Fibroblast of lung (primary cell): ENCODE data around the gene RNU6-9. TPM values are rescaled to one million over a fixed set of nuclear protein-coding genes. Genes with fewer than 3 reads are reported as not detected.
"Not testable (repeated sequence)": the region's sequence is repeated elsewhere in the genome, so short reads cannot be mapped to it uniquely, and the experiment has no call there.

ENCODE experiments used
- DNase-seq, 2 donors: peaks; one replicate each; pipeline versions ENCODE4 v3.0.0 to v3.0.0-alpha.2; 2010; ENCODE audit warnings: low read depth in 2 of 2
- H2AFZ ChIP-seq: 2 replicates; pipeline ENCODE4 v1.5.1; 2012; ENCODE audit warnings: low read length, control low read depth, inconsistent platforms
- H3K27ac ChIP-seq: 2 replicates; pipeline ENCODE4 v1.5.1; 2011; ENCODE audit warnings: low read length, control low read depth; ENCODE audit not compliant: insufficient read depth
- H3K27me3 ChIP-seq: 2 replicates; pipeline ENCODE4 v1.5.1; 2011; ENCODE audit warnings: mild to moderate bottlenecking, low read length; ENCODE audit not compliant: control insufficient read depth, insufficient read depth
- H3K36me3 ChIP-seq: 2 replicates; pipeline ENCODE4 v1.5.1; 2011; ENCODE audit warnings: low read length; ENCODE audit not compliant: control insufficient read depth, insufficient read depth
- H3K4me1 ChIP-seq: 2 replicates; pipeline ENCODE4 v1.5.1; 2011; ENCODE audit warnings: low read length; ENCODE audit not compliant: control insufficient read depth, insufficient read depth; ENCODE audit errors: extremely low read depth
- H3K4me2 ChIP-seq: 2 replicates; pipeline ENCODE4 v1.5.1; 2011; ENCODE audit warnings: low read length, control low read depth; ENCODE audit not compliant: insufficient read depth; ENCODE audit errors: extremely low read depth
- H3K4me3 ChIP-seq, 4 experiments: fragments of 200-600 bp in 1 of 4; sonication (generic) in 1 of 4; replicated peaks in 1 of 4; 2 replicates each; pipeline ENCODE4 v1.5.1; 2011 to 2016; ENCODE audit warnings: low read length in 4 of 4, low read depth in 3 of 4, mild to moderate bottlenecking in 3 of 4, control low read depth in 2 of 4, inconsistent platforms in 1 of 4, mixed read lengths in 1 of 4; ENCODE audit not compliant: insufficient read depth in 1 of 4; ENCODE audit errors: control extremely low read depth in 1 of 4
- H3K79me2 ChIP-seq: 2 replicates; pipeline ENCODE4 v1.5.1; 2012; ENCODE audit warnings: mild to moderate bottlenecking, low read length, inconsistent platforms; ENCODE audit not compliant: control insufficient read depth, insufficient read depth
- H3K9ac ChIP-seq: 2 replicates; pipeline ENCODE4 v1.5.1; 2011; ENCODE audit warnings: mild to moderate bottlenecking, low read length, control low read depth; ENCODE audit not compliant: insufficient read depth
- H3K9me3 ChIP-seq: 2 replicates; pipeline ENCODE4 v1.5.1; 2012; ENCODE audit warnings: low read depth, low read length; ENCODE audit not compliant: control insufficient read depth, insufficient read depth
- H4K20me1 ChIP-seq: 2 replicates; pipeline ENCODE4 v1.5.1; 2011; ENCODE audit warnings: low read length; ENCODE audit not compliant: control insufficient read depth, insufficient read depth; ENCODE audit errors: extremely low read depth
- CTCF ChIP-seq, 2 donors: IDR thresholded peaks in 1 of 2; conservative IDR thresholded peaks in 1 of 2; 1 replicate in 1 of 2; 2 replicates in 1 of 2; pipeline ENCODE4 v1.5.1; 2011 to 2012; ENCODE audit warnings: low read length in 2 of 2, control low read depth in 1 of 2, inconsistent platforms in 1 of 2, low read depth in 1 of 2, mild to moderate bottlenecking in 1 of 2
- EZH2 ChIP-seq: IDR thresholded peaks from 2 replicates; pipeline ENCODE4 v1.5.1; 2012; ENCODE audit warnings: low read length, control low read depth, mild to moderate bottlenecking; ENCODE audit errors: missing control alignments
- polyA plus RNA-seq, 2 donors: library from polyadenylated mRNA; depleted of rRNA in 1 of 2; stranded (reverse) in 1 of 2; unstranded in 1 of 2; fragments of >200 nt; gene quantifications; 2 replicates each; pipeline ENCODE4 v1.2.1, GENCODE V29; 2011 to 2012; ENCODE audit warnings: missing spikeins in 1 of 2
- total RNA-seq: library from RNA; depleted of rRNA; stranded (reverse); fragments of >200 nt; gene quantifications from 2 replicates; pipeline ENCODE4 v1.2.1, GENCODE V29; 2014

RNU6-9 gene
- total and polyA plus RNA-seq, 2 donors (not counting 1 experiment from before 2014, with no cell fraction given), result not detected

GRCh38 chr19:845707-846521 is 47.4 kb upstream of the RNU6-9 start:
- Histone ChIP-seq H4K20me1 (no peaks in the 10 kb centered on the region), H2AFZ (no peak overlapping the region), H3K79me2 (no peaks in the 10 kb centered on the region), H3K27ac (no peak overlapping the region), H3K36me3 (no peaks in the 10 kb centered on the region), H3K4me1 (peaks cover 3% of the 10 kb centered on the region), H3K27me3 (peaks cover 19% of the 10 kb centered on the region), H3K4me3 (no peak overlapping the region), H3K4me2 (no peak overlapping the region), H3K9ac (no peak overlapping the region), H3K9me3 (no peaks in the 10 kb centered on the region)
- DNase-seq, result no peak
- no peak for TF ChIP-seq EZH2

- Histone ChIP-seq H3K4me1 (peaks cover 6% of the 10 kb centered on the region), H3K9me3 (no peaks in the 10 kb centered on the region), H3K36me3 (no peaks in the 10 kb centered on the region), H4K20me1 (no peaks in the 10 kb centered on the region), H3K79me2 (no peaks in the 10 kb centered on the region), H3K9ac (no peak overlapping the region), H3K27me3 (peaks cover 15% of the 10 kb centered on the region), H3K4me3 (no peak overlapping the region), H3K4me2 (no peak overlapping the region), H2AFZ (no peak overlapping the region), H3K27ac (no peak overlapping the region)
- no peak for DNase-seq
- TF ChIP-seq CTCF (conservative IDR thresholded peaks at IDR 0.05 in 1 of 2, IDR thresholded peaks at IDR 0.05 in 1 of 2; ENCODE audit: low read depth in 1 of 2, low read length in 2 of 2) (no peak), EZH2 (no peak)
These were observed 44.8 kb upstream of the RNU6-9 start for GRCh38 chr19:848386-848921.

GRCh38 chr19:849195-849594 is 44.1 kb upstream of the RNU6-9 start:
- not testable (repeated sequence) for H3K9ac ChIP-seq, H2AFZ ChIP-seq, H3K4me2 ChIP-seq, H3K79me2 ChIP-seq, H4K20me1 ChIP-seq, H3K4me1 ChIP-seq, DNase-seq, H3K4me3 ChIP-seq, H3K9me3 ChIP-seq, H3K27ac ChIP-seq, H3K36me3 ChIP-seq
- peaks cover 11% of the 10 kb centered on the region for H3K27me3 ChIP-seq
